22Rv1 (cell line): ENCODE data around the gene AHDC1.

ENCODE experiments used
- ZFX ChIP-seq: fragments of 450-650 bp; IDR thresholded peaks from 2 replicates; pipeline ENCODE4 v1.6.1; 2017; ENCODE audit warnings: antibody characterized with exemption, borderline replicate concordance
- TF ChIP-seq, protein P1 (sequence below): fragments of 450-650 bp; IDR thresholded peaks from 2 replicates; pipeline ENCODE4 v1.5.1; 2017; ENCODE audit warnings: mild to moderate bottlenecking

DNA sequence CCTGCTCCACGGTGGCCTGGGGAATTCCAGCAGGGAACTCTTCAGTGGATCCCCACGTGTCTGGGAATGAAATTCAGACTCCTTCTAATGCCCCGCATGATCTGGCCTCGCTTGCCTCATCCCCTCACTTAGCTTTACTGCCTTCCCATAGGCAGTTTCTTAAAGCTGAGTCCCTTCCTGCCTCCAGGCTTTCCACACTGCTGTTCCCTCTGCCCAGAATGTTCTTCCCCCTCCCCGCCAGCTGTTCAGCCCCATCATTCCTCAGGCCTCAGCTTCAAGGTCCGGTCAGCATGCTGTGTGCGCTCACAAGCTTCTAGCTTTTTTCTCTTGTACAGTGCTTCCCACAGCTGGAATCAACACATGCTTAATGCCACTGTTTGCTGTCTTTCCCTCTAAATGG lies 59.1 kb downstream of the AHDC1 start:
- TF ChIP-seq, protein P1, sequence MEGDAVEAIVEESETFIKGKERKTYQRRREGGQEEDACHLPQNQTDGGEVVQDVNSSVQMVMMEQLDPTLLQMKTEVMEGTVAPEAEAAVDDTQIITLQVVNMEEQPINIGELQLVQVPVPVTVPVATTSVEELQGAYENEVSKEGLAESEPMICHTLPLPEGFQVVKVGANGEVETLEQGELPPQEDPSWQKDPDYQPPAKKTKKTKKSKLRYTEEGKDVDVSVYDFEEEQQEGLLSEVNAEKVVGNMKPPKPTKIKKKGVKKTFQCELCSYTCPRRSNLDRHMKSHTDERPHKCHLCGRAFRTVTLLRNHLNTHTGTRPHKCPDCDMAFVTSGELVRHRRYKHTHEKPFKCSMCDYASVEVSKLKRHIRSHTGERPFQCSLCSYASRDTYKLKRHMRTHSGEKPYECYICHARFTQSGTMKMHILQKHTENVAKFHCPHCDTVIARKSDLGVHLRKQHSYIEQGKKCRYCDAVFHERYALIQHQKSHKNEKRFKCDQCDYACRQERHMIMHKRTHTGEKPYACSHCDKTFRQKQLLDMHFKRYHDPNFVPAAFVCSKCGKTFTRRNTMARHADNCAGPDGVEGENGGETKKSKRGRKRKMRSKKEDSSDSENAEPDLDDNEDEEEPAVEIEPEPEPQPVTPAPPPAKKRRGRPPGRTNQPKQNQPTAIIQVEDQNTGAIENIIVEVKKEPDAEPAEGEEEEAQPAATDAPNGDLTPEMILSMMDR: no peak
- no peak for TF ChIP-seq ZFX
